ENCODE results near the gene SWAP70.

Gene SWAP70

DNA sequence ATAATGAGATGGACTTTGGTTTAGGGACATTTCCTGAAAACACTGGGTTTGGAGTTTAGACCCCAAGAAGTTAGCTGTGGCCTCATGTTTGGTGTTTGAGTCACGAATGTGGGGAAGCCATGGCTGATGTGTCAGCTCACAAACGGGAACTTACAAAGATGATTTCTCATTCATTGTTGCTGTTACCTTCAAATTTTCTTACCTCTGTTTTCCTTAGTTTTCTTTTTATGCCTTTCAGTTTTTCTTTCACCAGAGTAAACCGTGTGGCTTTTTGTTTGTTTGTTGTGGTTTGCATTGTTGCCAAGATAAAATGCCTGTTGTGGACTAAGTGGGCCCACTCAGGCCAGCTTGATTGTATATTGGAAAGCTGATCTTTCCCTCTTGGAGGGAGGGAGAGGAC, 89.1 kb downstream of the SWAP70 start:
- no peak for DNase-seq (ENCODE audit: low read depth)

DNA sequence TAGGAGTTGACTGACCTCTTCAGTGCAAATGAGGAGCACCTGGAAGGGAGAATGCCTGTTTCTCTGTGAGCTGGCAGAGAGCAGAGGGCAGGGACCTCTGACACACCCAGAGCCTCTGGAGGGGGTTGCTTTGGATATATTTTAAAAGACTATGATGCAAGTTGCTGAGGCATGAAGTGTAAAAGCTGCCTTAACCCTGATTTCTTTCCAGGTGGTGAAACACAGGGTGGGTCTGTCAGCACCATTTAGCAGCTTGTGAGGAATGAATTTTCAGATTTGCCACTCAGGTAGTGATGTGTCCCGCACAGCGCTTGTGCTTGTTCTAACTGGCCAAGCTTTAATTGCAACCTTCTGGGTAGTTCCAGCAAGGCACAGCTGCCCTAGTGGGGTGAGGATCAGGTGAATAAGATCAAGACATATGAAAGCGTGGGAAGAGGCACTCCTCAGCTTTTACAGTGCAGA, 90.2 kb downstream of the SWAP70 start:
- DNase-seq (ENCODE audit: low read depth) = no peak

DNA sequence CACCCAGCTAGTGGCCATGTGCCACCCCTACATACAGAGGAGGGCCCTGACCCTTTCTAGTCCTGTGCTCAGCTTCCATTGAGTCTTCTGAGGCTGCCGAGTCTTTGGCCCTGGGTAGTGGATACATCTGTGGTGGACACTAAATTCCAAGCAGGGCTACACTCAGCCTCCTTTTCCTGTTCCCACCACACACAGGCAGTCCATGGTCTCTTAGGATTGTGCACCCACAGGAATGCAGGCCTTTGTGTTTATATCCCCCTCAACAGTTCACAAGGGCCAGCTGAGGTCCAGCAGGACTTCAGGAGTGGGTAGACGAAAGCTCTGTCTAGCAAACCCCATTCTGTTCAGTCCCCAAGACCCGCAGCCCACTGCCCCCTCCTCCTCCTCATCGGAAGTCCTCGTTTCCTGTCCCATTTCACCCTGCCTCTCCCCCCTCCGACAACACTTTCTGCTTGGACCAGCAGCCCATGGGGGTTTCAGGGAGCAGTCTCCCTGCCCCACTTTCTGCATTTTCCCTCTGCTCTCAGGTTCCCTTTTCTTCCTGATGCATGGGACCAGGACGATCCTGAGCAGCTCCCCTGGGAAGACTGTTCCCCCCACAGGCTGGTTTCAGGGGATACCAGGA, 91.8 kb downstream of the SWAP70 start:
- no peak for DNase-seq (ENCODE audit: low read depth)

DNA sequence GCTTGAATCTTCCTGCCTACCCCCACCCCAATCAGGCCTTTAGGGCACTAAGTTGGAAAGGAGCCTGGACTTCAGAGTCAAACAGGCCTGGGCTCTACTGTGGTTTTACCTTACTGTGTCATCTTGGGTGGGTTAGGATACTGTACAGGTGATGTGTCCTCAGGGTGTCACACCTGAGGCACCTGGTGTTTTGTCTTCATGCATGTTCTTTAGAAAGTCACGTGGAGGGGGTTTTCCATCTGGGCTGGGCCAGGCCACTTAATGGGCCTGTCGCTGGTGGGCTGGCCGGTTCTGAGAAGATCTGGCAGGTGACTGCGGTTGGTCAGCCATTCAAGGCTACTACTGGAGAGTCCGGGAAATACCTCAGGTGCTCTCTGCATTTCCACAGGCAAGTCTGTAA, 92.6 kb downstream of the SWAP70 start:
- no peak for DNase-seq (ENCODE audit: low read depth)

GRCh38 chr11:9756878-9757277, 93.0 kb downstream of the SWAP70 start:
- no peak for DNase-seq (ENCODE audit: low read depth)

DNA sequence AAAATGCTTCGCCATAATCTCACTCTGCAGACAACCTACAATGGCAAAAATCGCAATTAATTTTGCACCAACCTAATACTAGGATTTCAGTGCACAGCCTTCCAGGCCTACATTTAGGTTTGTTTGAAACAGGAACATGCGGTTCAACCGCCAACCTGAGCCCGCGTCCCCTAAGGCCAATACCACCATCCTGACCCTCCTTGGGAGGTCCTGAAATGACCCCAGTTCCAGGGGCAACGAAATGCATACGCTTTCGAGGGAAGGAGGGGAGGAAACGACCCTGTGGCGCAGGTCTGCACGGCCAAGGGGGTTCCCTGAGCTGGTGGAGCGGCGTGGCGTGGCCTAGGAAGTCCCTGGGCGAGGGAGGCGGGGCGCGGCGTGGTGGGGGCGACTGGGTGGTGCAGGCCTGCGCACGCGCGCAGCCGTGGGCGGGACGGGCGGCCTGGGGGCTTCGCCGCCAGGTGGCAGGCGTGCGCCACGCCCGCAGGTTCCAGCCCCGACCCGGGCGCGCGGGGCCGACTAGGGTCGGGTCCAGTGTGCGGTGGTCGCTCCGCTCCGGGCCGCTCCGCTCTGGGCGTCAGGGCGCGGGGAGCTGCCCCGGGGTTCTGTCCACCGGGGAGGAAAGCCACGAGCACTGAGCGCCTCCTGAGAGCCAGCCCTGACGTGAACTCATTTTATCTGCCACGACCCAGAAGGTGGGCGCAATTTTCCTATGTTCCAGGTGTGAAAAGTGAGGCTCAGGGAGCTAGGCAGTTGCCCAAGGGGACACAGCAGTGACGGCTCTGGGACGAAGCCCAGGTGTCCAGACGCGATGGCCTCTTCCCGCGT, 94.1 kb downstream of the SWAP70 start:
- DNase-seq (ENCODE audit: low read depth) = peak; percentile 92

DNA sequence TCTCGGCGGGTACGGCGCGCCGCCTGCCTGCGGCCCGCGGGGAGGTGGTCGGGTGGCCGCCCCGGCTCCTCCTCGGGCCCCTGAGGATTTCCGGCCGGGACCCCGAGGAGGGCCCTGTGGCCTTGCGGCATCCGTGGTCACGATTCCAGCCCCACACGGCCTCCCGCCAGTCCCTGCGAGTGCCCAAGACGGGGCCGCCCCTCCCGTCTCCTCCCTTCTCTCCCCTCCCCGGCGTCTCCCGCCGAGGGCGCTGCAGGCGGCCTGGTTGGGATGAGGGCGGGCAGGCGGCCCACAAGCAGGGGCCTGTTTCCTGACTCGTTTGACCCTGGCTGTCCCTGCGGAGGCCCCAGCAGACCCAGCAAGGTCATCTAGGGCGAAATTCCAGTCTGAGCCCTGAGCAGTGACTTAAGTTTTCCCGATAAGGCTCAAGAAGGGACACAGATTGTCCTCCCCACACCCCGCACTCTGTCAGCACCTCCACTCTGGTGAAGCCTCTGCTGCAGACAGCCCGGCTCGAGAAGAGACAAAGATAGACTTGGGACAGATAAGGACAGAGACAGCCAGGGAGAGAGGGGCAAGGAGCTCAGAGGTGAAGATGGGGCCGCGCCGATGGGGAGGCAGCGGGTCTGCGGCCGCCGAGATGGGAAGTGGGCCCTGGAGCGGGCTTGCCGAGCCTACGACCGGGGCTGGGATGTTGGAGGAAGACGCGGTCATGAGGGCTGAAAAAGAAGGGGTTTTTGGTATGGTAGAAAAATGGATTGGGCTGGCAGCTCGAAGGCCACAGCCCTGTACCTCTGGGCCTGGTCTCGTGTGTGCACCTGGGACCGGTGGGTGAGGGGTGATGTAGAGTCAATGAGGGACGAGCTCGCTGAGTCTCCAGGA, 95.0 kb downstream of the SWAP70 start:
- DNase-seq (ENCODE audit: low read depth) = peak; percentile 17

DNA sequence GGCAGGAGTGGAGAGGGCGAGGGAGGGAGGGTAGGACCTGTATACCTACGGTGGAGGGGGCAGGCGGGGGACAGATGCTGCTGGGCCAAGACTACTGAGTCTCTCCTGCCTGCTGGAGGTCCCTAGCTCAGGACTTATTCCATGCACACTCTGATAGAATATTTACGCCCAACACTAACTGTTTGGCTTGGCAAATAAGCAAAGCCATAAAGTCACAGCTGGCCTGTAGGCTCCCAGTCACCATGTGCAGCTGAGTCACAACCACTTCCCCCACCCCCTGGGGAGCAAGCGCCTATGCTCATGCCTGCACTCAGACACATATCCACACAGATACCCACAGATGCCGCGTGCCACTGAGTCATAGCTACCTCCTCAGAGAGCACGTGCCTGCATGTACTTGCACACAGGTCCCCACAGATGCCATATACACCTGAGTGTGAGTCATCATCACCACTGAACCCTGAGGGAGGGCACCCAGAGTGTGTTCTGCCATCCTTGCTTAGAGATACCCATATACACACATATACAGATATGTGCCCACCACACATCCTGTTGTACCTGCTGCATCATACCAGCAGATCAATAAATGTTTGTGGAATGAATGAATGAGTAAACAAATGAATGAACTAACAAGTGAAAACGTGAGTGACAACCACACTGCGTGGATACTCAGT, 95.8 kb downstream of the SWAP70 start:
- DNase-seq (ENCODE audit: low read depth) = peak; percentile 78

- DNase-seq (ENCODE audit: low read depth) = no peak
Observed at GRCh38 chr11:9760193-9760575, 96.3 kb downstream of the SWAP70 start.

GRCh38 chr11:9761441-9761945, 97.6 kb downstream of the SWAP70 start:
- no peak for DNase-seq (ENCODE audit: low read depth)

GRCh38 chr11:9762531-9762930, 98.7 kb downstream of the SWAP70 start:
- DNase-seq (ENCODE audit: low read depth) = no peak

DNA sequence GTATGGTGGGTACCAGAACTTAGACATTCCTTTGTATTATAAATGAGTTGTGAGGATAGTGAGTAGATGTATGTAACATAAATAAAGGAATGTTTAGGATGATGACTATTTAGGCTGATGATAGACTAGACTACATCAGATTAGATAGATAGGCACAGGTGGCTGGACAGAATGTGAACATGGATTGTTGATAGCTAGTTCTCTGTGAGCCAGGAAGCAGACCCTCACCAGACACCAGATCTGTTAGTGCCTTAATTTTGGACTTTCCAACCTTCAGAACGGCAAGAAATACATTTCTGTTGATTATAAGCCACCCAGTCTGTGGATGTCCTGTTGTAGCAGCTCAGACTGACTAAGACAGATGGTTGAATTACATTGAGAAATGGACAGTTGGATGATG, 99.4 kb downstream of the SWAP70 start:
- DNase-seq (ENCODE audit: low read depth) = no peak

GRCh38 chr11:9765320-9766101, 101.6 kb downstream of the SWAP70 start:
- no peak for DNase-seq (ENCODE audit: low read depth)

DNA sequence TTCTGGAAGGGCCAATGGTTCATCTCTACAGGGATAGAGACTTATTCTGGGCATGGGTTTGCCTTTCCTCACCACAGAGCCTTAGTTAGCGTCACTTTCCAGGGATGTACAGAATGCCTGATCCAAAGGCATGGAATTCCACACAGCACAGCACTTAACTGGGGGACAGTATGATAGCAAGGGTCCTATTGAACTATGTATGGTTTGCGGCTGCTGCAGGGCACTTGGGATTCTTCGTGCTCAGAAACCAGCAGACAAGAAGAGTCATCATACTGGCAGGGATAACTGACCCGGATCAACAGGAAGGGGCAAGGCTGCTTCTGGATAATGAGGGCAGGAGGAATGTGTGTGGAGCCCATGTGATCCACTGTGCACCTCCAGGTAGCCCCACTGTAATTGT, 105.7 kb downstream of the SWAP70 start:
- no peak for DNase-seq (ENCODE audit: low read depth)

GRCh38 chr11:9771071-9771511, 107.2 kb downstream of the SWAP70 start:
- DNase-seq (ENCODE audit: low read depth) = no peak

- DNase-seq (ENCODE audit: low read depth) = no peak
Observed at GRCh38 chr11:9772218-9772617, 108.3 kb downstream of the SWAP70 start.

DNA sequence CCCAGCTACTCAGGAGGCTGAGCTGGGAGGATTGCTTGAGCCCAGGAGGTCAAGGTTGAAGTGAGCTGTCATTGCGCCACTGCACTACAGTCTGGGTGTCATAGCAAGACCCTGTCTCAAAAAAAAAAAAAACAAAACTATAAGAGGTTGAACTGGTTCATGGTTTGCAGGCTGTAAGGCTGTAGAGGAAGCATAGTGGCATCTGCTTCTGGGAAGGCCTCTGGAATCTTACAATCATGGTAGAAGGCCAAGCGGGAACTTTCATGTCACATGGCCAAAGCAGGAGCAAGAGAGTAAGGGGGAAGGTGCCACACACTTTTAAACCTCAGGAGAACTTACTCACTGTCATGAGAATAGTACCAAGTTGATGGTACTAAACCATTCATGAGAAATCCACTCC, 109.6 kb downstream of the SWAP70 start:
- no peak for DNase-seq (ENCODE audit: low read depth)

GRCh38 chr11:9774109-9774508, 110.2 kb downstream of the SWAP70 start:
- DNase-seq (ENCODE audit: low read depth) = no peak

GRCh38 chr11:9774591-9775397, 110.9 kb downstream of the SWAP70 start:
- DNase-seq (ENCODE audit: low read depth) = no peak

DNA sequence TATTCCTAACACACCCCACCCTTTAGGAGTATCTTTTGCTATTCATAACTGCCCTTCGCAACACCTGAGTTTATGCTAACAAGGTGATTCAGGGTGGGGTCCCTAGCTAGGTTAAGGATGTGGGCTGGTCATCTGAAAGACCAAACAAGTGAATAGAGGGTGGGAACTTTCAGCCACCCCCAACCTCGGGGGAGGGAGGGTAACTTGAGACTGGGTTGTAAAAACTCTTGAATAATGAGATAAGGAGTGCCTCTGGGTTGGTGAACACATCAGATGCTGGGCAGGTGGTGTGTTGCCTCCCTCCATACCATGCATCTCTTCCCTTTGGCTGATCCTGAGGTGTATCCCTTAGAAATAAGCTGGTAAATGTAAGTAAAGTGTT, 111.5 kb downstream of the SWAP70 start:
- DNase-seq (ENCODE audit: low read depth) = no peak

All from activated T-cell treated with anti-CD3 and anti-CD28 coated beads for 1 hour (primary cell).